K562 (cell line): ENCODE measurements around the gene CCR2. TPM values are rescaled to one million over a fixed set of nuclear protein-coding genes. Genes with fewer than 3 reads are reported as not detected.

Experiments
- ATAC-seq: fragments of 200-7000 bp; cut with Tn5 transposase; 3 replicates; pipeline ENCODE4 v1.9.1; 2020; ENCODE audit warnings: moderate library complexity
- Bru-seq: library from RNA; stranded (reverse); fragments of 400-500 nt; gene quantifications from one replicate; lab custom pipeline; 2021; lab: Mats Ljungman, UMichigan
- BruChase-seq, 2 experiments: library from RNA; stranded (reverse); fragments of 400-500 nt; gene quantifications; one replicate each; lab custom pipeline; 2021; lab: Mats Ljungman, UMichigan
- BruUV-seq: library from RNA; stranded (reverse); fragments of 400-500 nt; replicated peaks from 2 replicates; lab custom pipeline; 2021; lab: Mats Ljungman, UMichigan
- CTCF ChIA-PET: fragments of 300-600 bp; formaldehyde crosslinking; extraction: SDS; loops from one replicate; lab custom pipeline; 2021; ENCODE audit warnings: low intra/inter-chr PET ratio; lab: Yijun Ruan, JAX
- POLR2A ChIA-PET: fragments of 300-600, 350-650 bp; sonication (Branson Sonifier 250); formaldehyde crosslinking; extraction: SDS; loops from one replicate; lab custom pipeline; 2021; ENCODE audit warnings: antibody characterized with exemption, inconsistent platforms; lab: Yijun Ruan, JAX
- DNase-seq, 4 experiments: peaks; one replicate each; pipeline versions ENCODE4 v3.0.0 to v3.0.0-alpha.2; 2011 to 2018; ENCODE audit warnings: low spot score in 3 of 4, mixed read lengths in 3 of 4; ENCODE audit errors: extremely low read depth in 1 of 4
- FAIRE-seq: peaks from 2 replicates; lab custom pipeline; 2011; peaks lifted over from hg19 to GRCh38; lab: Jason Lieb, UNC
- H2AFZ ChIP-seq: 2 replicates; pipeline ENCODE4 v1.6.0; 2011; ENCODE audit warnings: low read depth, low read length, control low read depth, inconsistent platforms
- H3K27ac ChIP-seq: fragments of 200-600 bp; 3 replicates; pipeline ENCODE4 v1.8.0; 2011; ENCODE audit warnings: low read depth, mild to moderate bottlenecking, control low read depth, inconsistent platforms, low read length, moderate library complexity, mixed read lengths; ENCODE audit errors: extremely low read depth
- H3K27me3 ChIP-seq, 2 experiments: fragments of 300-600 bp in 1 of 2; 2 replicates in 1 of 2; 3 replicates in 1 of 2; pipeline versions ENCODE4 v1.6.0 to v1.8.0; 2011; ENCODE audit warnings: inconsistent platforms in 2 of 2, low read length in 2 of 2, mild to moderate bottlenecking in 1 of 2, mixed read lengths in 1 of 2, moderate library complexity in 1 of 2; ENCODE audit not compliant: control insufficient read depth in 2 of 2, insufficient read depth in 2 of 2
- H3K36me3 ChIP-seq: fragments of 300-600 bp; 3 replicates; pipeline ENCODE4 v1.8.0; 2011; ENCODE audit warnings: mild to moderate bottlenecking, low read length, inconsistent platforms; ENCODE audit not compliant: control insufficient read depth, insufficient read depth
- H3K4me1 ChIP-seq, 2 experiments: fragments of 200-600 bp in 1 of 2; replicated peaks in 1 of 2; 2 replicates in 1 of 2; 3 replicates in 1 of 2; pipeline versions ENCODE4 v1.5.1 to v1.8.0; 2011; ENCODE audit warnings: inconsistent platforms in 2 of 2, low read length in 2 of 2, mild to moderate bottlenecking in 1 of 2, mixed read lengths in 1 of 2, moderate library complexity in 1 of 2; ENCODE audit not compliant: control insufficient read depth in 2 of 2, insufficient read depth in 2 of 2
- H3K4me2 ChIP-seq: 2 replicates; pipeline ENCODE4 v1.6.1; 2011; ENCODE audit warnings: low read length, control low read depth, inconsistent platforms, mixed read lengths; ENCODE audit not compliant: insufficient read depth
- H3K4me3 ChIP-seq: fragments of 200-600 bp; sonication (generic), shearing (Covaris generic); 2 replicates; pipeline ENCODE4 v1.5.1; 2016; ENCODE audit warnings: control low read depth, inconsistent platforms
- H3K79me2 ChIP-seq: fragments of 200-600 bp; 3 replicates; pipeline ENCODE4 v1.8.0; 2011; ENCODE audit warnings: low read length, inconsistent platforms; ENCODE audit not compliant: control insufficient read depth, insufficient read depth
- H3K9ac ChIP-seq, 2 experiments: 2 replicates each; pipeline versions ENCODE4 v1.6.0 to v1.6.1; 2011; ENCODE audit warnings: low read depth in 2 of 2, low read length in 2 of 2, control low read depth in 1 of 2, inconsistent platforms in 1 of 2, mild to moderate bottlenecking in 1 of 2, mixed read lengths in 1 of 2; ENCODE audit not compliant: insufficient read depth in 1 of 2
- H3K9me1 ChIP-seq: one replicate; pipeline ENCODE4 v1.6.0; 2011; ENCODE audit warnings: inconsistent platforms, mild to moderate bottlenecking, low read length, moderate library complexity; ENCODE audit not compliant: control insufficient read depth, insufficient read depth
- H3K9me3 ChIP-seq: replicated peaks from 2 replicates; pipeline ENCODE4 v1.5.1; 2011; ENCODE audit warnings: low read depth, low read length, inconsistent platforms; ENCODE audit not compliant: control insufficient read depth, insufficient read depth
- H4K20me1 ChIP-seq: replicated peaks from 2 replicates; pipeline ENCODE4 v1.6.1; 2011; ENCODE audit warnings: low read length, inconsistent platforms, mixed read lengths; ENCODE audit not compliant: control insufficient read depth, insufficient read depth
- BRCA1 ChIP-seq, 2 experiments: fragments of 450-650 bp in 1 of 2; sonication (generic) in 1 of 2; formaldehyde crosslinking in 1 of 2; IDR thresholded peaks; 2 replicates each; pipeline versions ENCODE4 v1.5.0 to v1.6.1; 2017 to 2020; ENCODE audit warnings: mild to moderate bottlenecking in 1 of 2, missing genetic modification reagents in 1 of 2
- CCAR2 ChIP-seq: fragments of 200-400 bp; formaldehyde crosslinking; IDR thresholded peaks from 2 replicates; pipeline ENCODE4 v1.6.1; 2017; ENCODE audit warnings: mild to moderate bottlenecking, low read depth, low read length
- HNRNPLL ChIP-seq: fragments of 200-400 bp; formaldehyde crosslinking; IDR thresholded peaks from 2 replicates; pipeline ENCODE4 v1.6.1; 2017; ENCODE audit warnings: low read length, low read depth, mild to moderate bottlenecking; ENCODE audit not compliant: poor library complexity, severe bottlenecking
- JUNB ChIP-seq: fragments of 450-650 bp; formaldehyde crosslinking; conservative IDR thresholded peaks from 2 replicates; pipeline ENCODE4 v1.4.0; 2020; ENCODE audit warnings: mild to moderate bottlenecking
- MCM7 ChIP-seq, 2 experiments: fragments of 450-650 bp; IDR thresholded peaks; 2 replicates each; pipeline ENCODE4 v1.6.1; 2016 to 2018
- NCOA2 ChIP-seq, 2 experiments: fragments of 450-650 bp; IDR thresholded peaks; 2 replicates each; pipeline ENCODE4 v1.6.1; 2018; ENCODE audit warnings: mild to moderate bottlenecking in 2 of 2, moderate library complexity in 1 of 2; ENCODE audit not compliant: partially characterized antibody in 2 of 2
- NCOA4 ChIP-seq: fragments of 450-650 bp; IDR thresholded peaks from 2 replicates; pipeline ENCODE4 v1.6.1; 2018; ENCODE audit warnings: mild to moderate bottlenecking; ENCODE audit not compliant: partially characterized antibody
- NR1H2 ChIP-seq: sonication (generic); formaldehyde crosslinking; IDR thresholded peaks from 2 replicates; pipeline ENCODE4 v1.4.0; 2020; ENCODE audit warnings: mild to moderate bottlenecking, missing genetic modification reagents
- PRMT5 ChIP-seq: sonication (generic); formaldehyde crosslinking; IDR thresholded peaks from 2 replicates; pipeline ENCODE4 v1.5.0; 2020; ENCODE audit warnings: missing genetic modification reagents
- RAD51 ChIP-seq: fragments of 450-650 bp; IDR thresholded peaks from 2 replicates; pipeline ENCODE4 v1.7.1; 2016; ENCODE audit warnings: low read depth, mild to moderate bottlenecking, borderline replicate concordance
- THRAP3 ChIP-seq: fragments of 450-650 bp; IDR thresholded peaks from 2 replicates; pipeline ENCODE4 v1.6.1; 2016; ENCODE audit warnings: mild to moderate bottlenecking, inconsistent platforms, borderline replicate concordance
- ZBTB7A ChIP-seq: IDR thresholded peaks from 2 replicates; pipeline ENCODE4 v1.6.1; 2011; ENCODE audit warnings: low read depth, mild to moderate bottlenecking, low read length, moderate library complexity, borderline replicate concordance; ENCODE audit not compliant: control insufficient read depth
- ZNF121 ChIP-seq: sonication (generic); formaldehyde crosslinking; conservative IDR thresholded peaks from 2 replicates; pipeline ENCODE4 v1.8.0; 2022; ENCODE audit warnings: missing genetic modification reagents
- ZNF785 ChIP-seq: fragments of 250-450 bp; sonication (Bioruptor Pico); IDR thresholded peaks from 2 replicates; pipeline ENCODE4 v1.4.0; 2020; ENCODE audit warnings: mild to moderate bottlenecking
- WGBS: fragments of 100-300 bp; shearing (Covaris generic); methylation state at CpG from one replicate; pipeline ENCODE4 v1.1.6; 2016; ENCODE audit warnings: low coverage, mixed read lengths; ENCODE audit not compliant: insufficient coverage; ENCODE audit errors: missing lambda C conversion rate; 5-methylcytosine and 5-hydroxymethylcytosine counted together
- in situ Hi-C: fragments of 300-500 bp; cut with MboI; formaldehyde crosslinking; loops from 4 replicates; pipeline ENCODE4 v1.15.0; 2018; ENCODE audit warnings: inconsistent platforms, mixed read lengths
- intact Hi-C: fragments of 100-400 bp; cut with micrococcal nuclease; formaldehyde crosslinking; loops from 2 replicates; pipeline ENCODE4 v1.14.2; 2022
- long read RNA-seq, 3 experiments: library from polyadenylated mRNA in 2 of 3; library from RNA in 1 of 3; unstranded in 2 of 3; stranded (forward) in 1 of 3; transcript quantifications; one replicate each; pipeline ENCODE4 v2.0.0, GENCODE V29; 2019 to 2022
- polyA minus RNA-seq, 3 experiments: library from RNA; depleted of rRNA, polyadenylated mRNA; stranded (reverse); fragments of >200 nt; gene quantifications; 2 replicates each; pipeline ENCODE4 v1.2.3, GENCODE V29; 2011
- polyA plus RNA-seq, 8 experiments: library from polyadenylated mRNA; depleted of rRNA in 4 of 8; stranded (reverse) in 5 of 8; unstranded in 3 of 8; fragments of >200 nt; fragmentation: Nextera tagmentation in 2 of 8; fragmentation: Illumina TruSeq in 1 of 8; extraction: Ambion mirVana in 2 of 8; extraction: Trizol in 1 of 8; gene quantifications; 2 replicates each; pipeline versions ENCODE4 v1.2.1 to v1.2.3, GENCODE V29; 2011 to 2014; ENCODE audit warnings: inconsistent platforms in 1 of 8, missing spikeins in 1 of 8
- total RNA-seq, 7 experiments: library from RNA; depleted of rRNA in 6 of 7; stranded (reverse); fragments of >200 nt in 6 of 7; fragmentation: Illumina TruSeq in 2 of 7; extraction: Trizol in 2 of 7; gene quantifications; 2 replicates each; pipeline versions ENCODE4 v1.2.1 to v1.2.3, GENCODE V29; 2011 to 2021; ENCODE audit warnings: low replicate concordance in 1 of 7
- TF ChIP-seq, protein P1 (sequence below): fragments of 450-650 bp; IDR thresholded peaks from 2 replicates; pipeline ENCODE4 v1.6.1; 2016; ENCODE audit warnings: borderline replicate concordance
- TF ChIP-seq, protein P2 (sequence below): fragments of 450-650 bp; IDR thresholded peaks from 2 replicates; pipeline ENCODE4 v1.6.1; 2014; ENCODE audit warnings: low read depth, mild to moderate bottlenecking, moderate library complexity, borderline replicate concordance

CCR2 gene
- not detected in 2 replicates for total RNA-seq (2011; cell fraction: chromatin; rRNA removed; ENCODE audit: low replicate concordance)
- total RNA-seq (2011; cell fraction: nucleolus; rRNA removed) = not detected in 2 replicates
- total RNA-seq (2011; cell fraction: nucleoplasm; rRNA removed) = not detected in 2 replicates
- not detected in 2 replicates for total RNA-seq (2014; rRNA removed)
- total RNA-seq (2014; rRNA removed; fragmentation: Illumina TruSeq; extraction: Trizol) = not detected in 2 replicates
- not detected in 2 replicates for total RNA-seq (2015; rRNA removed; fragmentation: Illumina TruSeq; extraction: Trizol)
- not detected in 2 replicates for total RNA-seq (2021)
- not detected in 2 replicates for polyA plus RNA-seq (2011; rRNA removed)
- polyA plus RNA-seq (2011; cell fraction: cytosol; rRNA removed) = not detected in 2 replicates
- polyA plus RNA-seq (2011; cell fraction: nucleus; rRNA removed) = not detected in 2 replicates
- not detected in 2 replicates for polyA plus RNA-seq (2012)
- polyA plus RNA-seq (2014; fragmentation: Illumina TruSeq; extraction: Trizol) = not detected in 2 replicates
- polyA plus RNA-seq (2014; fragmentation: Nextera tagmentation; extraction: Ambion mirVana) = not detected
- not detected in 2 replicates for polyA plus RNA-seq (2014; rRNA removed)
- not detected in 2 replicates for polyA minus RNA-seq (2011; rRNA and poly(A)+ RNA removed)
- not detected in 2 replicates for polyA minus RNA-seq (2011; cell fraction: cytosol; rRNA and poly(A)+ RNA removed)
- not detected in 2 replicates for polyA minus RNA-seq (2011; cell fraction: nucleus; rRNA and poly(A)+ RNA removed)
- not detected for Bru-seq, nascent RNA
- BruChase-seq, experiment 1, labeled RNA remaining after a 2-hour chase = not detected
- BruChase-seq, experiment 2, labeled RNA remaining after a 6-hour chase = not detected
- long read RNA-seq, experiment 1 = 0 reads
- long read RNA-seq, experiment 2 = 0 reads
- long read RNA-seq, experiment 3 = 0 reads

DNA sequence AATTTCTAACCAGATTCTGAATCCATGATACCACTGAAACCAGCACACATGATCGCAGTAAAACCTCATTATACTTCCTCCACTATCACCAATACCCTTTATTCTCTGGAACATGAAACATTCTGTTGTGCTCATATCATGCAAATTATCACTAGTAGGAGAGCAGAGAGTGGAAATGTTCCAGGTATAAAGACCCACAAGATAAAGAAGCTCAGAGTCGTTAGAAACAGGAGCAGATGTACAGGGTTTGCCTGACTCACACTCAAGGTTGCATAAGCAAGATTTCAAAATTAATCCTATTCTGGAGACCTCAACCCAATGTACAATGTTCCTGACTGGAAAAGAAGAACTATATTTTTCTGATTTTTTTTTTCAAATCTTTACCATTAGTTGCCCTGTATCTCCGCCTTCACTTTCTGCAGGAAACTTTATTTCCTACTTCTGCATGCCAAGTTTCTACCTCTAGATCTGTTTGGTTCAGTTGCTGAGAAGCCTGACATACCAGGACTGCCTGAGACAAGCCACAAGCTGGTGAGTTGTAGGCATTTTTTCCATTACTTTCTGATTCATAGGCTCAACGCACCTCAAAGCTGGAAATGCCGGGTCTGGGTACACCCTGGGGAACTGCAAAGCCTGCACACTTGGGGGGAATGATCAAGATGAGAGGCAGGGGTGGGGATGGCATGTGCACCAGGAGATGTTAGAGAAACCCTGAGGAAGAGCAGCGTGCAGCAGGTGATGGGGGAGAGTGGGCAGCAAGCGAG, at the start of gene CCR2:
CCR2 (plus strand) TSS at position 465 of the 764 bp plus-strand sequence. CDS start 3,417 bp downstream, outside the sequence.
- Histone ChIP-seq H3K4me2 (no peak within 1 kb of the TSS), H2AFZ (no peak within 1 kb of the TSS), H3K4me1 (no peaks in the 10 kb centered on the region), H4K20me1 (no peaks in the 10 kb centered on the region), H3K9ac (no peak within 1 kb of the TSS), H3K27me3 (peaks cover 20 to 32% of the 10 kb centered on the region in 2 experiments; a peak in 4 of 5 replicates), H3K79me2 (no peaks in the 10 kb centered on the region), H3K36me3 (no peaks in the 10 kb centered on the region), H3K27ac (no peak within 1 kb of the TSS), H3K4me3 (no peak within 1 kb of the TSS), H3K9me3 (no peaks in the 10 kb centered on the region), H3K9me1 (no peaks in the 10 kb centered on the region)
- intact Hi-C loops = no loop called here
- no TSS peak for BruUV-seq
- ChIA-PET POLR2A (interaction anchor here (0.6 to 1.2 kb wide), 2 partner anchors 46 to 221 kb away, joined by 3 read pairs; no protein-coding TSS in a partner anchor), CTCF (no interaction called here)
- no peak for ATAC-seq
- FAIRE-seq = no peak
- 0% methylated on average over 7 of the region's 7 CpGs for WGBS
- in situ Hi-C loops = no loop called here
- no peak for DNase-seq
- TF ChIP-seq NCOA4 (no peak), PRMT5 (CRISPR knock-in tag) (no peak), ZNF785 (CRISPR knock-in tag) (no peak), JUNB (no peak), ZBTB7A (no peak), CCAR2 (no peak), RAD51 (no peak), BRCA1 (IDR thresholded peaks at IDR 0.05) (no peak), BRCA1 (CRISPR knock-in tag; IDR thresholded peaks at IDR 0.05) (no peak), ZNF121 (CRISPR knock-in tag) (no peak), NCOA2 (IDR thresholded peaks at IDR 0.05; ENCODE audit: partially characterized antibody in 2 of 2) (no peak), HNRNPLL (no peak), THRAP3 (no peak), MCM7 (IDR thresholded peaks at IDR 0.05) (no peak), NR1H2 (CRISPR knock-in tag) (no peak)
- TF ChIP-seq, protein P1, sequence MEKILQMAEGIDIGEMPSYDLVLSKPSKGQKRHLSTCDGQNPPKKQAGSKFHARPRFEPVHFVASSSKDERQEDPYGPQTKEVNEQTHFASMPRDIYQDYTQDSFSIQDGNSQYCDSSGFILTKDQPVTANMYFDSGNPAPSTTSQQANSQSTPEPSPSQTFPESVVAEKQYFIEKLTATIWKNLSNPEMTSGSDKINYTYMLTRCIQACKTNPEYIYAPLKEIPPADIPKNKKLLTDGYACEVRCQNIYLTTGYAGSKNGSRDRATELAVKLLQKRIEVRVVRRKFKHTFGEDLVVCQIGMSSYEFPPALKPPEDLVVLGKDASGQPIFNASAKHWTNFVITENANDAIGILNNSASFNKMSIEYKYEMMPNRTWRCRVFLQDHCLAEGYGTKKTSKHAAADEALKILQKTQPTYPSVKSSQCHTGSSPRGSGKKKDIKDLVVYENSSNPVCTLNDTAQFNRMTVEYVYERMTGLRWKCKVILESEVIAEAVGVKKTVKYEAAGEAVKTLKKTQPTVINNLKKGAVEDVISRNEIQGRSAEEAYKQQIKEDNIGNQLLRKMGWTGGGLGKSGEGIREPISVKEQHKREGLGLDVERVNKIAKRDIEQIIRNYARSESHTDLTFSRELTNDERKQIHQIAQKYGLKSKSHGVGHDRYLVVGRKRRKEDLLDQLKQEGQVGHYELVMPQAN = no peak
- TF ChIP-seq, protein P2, sequence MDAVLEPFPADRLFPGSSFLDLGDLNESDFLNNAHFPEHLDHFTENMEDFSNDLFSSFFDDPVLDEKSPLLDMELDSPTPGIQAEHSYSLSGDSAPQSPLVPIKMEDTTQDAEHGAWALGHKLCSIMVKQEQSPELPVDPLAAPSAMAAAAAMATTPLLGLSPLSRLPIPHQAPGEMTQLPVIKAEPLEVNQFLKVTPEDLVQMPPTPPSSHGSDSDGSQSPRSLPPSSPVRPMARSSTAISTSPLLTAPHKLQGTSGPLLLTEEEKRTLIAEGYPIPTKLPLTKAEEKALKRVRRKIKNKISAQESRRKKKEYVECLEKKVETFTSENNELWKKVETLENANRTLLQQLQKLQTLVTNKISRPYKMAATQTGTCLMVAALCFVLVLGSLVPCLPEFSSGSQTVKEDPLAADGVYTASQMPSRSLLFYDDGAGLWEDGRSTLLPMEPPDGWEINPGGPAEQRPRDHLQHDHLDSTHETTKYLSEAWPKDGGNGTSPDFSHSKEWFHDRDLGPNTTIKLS = no peak
